ENCODE measurements around the gene DLGAP1.

The DLGAP1 gene

GRCh38 chr18:3810296-3810695, 644.8 kb downstream of the DLGAP1 start:
- DNase-seq (ENCODE audit: low read depth) = no peak

DNA sequence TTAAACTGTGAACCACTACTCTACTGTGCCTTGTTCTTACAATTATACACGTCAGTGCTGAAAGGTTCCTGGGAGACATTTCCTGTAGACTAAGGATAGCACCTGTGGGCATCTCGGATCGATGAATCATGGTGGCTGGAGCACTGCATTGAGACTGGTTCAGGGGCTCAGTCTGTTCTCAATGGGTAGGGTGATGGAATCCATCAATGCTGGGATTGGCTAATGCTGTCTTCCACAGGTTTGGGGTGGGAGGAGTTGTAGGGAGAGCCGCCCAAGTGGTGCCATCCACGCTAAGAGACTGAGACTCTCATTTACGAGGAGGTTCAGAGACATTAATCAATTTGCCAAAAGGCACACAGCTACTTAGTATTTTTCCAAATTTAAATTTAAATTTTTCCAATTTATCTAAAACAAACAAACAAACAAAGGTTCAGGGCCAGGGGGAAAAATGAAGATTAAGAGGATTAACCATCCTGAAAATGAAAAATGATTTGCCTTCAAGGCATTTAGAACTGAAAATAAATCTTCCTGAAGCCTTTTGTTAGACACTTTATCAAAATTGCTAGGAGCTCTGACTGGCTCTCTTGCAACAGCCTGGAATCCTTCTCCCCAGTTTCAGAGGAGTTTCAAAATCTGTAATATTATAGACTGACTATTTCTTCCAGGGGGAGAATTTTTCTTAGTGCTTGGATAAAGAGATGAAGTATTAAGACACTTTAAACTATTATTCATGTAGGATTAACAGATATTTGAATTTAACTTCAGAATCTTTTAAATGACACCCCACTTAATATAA, 645.9 kb downstream of the DLGAP1 start:
- no peak for DNase-seq (ENCODE audit: low read depth)

DNA sequence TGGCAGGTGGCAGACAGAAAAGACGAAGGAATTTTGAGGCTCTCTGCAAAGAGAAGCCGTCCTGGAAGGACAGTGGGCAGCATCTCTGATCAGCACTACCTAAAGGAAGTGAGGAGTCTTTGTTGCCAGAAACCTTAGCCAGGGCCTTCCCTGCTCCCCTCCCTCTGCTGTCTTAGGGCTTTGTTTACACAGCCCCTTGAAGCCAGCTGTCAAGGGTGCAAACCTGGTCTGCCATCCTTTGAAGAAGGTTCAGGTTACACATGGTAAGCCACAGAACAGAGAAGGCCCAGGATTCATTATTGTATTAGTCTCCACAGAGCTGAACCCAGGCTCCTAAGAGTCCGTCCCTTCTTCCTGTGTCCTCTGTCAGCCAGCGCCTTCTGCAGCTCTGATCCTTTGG, 648.5 kb downstream of the DLGAP1 start:
- no peak for DNase-seq (ENCODE audit: low read depth)

DNA sequence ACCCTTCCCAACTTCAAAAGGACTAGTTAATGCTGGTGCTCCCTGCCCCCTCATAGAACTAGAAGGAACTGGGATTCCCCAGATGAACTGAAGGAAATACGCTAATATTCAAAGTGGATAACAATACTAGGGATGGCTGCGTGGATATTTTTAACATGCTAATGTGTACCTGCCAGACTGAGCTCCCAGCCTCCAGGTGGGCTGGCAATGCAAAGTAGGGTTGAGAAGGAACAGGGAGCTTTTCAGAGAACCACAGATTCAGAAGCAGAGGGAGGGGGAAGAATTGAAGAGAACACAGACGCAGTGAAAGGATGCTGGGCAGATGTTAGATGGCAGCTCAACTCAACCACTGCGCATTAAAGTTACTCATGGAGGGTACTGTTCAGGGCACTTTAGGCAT, 650.8 kb downstream of the DLGAP1 start:
- DNase-seq (ENCODE audit: low read depth) = no peak

DNA sequence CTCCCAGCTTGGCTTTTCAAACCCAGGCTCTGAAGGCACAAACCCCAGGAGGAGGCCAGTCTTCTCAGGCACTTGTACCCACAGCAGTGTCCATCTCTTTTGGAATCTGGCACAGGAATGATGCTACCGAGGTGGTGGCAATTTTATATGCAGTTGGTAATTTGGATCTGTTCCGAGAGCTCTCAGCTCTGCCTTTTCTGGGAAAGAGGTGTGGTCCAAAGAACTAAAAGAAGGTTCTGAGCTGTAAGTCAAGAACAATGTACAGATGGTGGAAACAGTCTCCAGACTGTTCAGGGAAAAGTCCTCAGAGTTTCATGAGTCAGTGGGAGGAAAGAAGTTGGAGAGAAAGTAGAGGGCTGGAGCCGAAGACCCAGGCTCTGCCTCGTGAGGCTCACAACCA, 651.8 kb downstream of the DLGAP1 start:
- DNase-seq (ENCODE audit: low read depth) = no peak

DNA sequence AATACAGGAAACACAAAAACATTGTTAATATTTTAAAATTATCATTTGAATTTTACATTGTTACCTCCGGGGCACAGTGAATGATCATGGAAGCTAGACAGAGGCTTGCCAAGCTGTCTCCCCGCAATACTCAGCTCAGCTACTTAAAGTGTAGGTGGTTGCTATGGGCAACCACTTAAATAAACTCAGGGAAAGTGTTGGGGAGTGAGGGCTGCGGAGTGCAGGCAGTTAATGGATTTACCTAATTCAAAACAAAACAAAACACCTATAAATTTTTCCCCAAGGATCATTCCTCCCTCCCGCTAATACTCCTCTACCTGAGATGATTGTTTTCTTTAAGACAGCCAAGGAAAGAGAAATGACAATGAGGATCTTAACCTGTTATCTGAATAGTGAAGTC, 655.6 kb downstream of the DLGAP1 start:
- no peak for DNase-seq (ENCODE audit: low read depth)

- DNase-seq (ENCODE audit: low read depth) = no peak
These were observed 657.1 kb downstream of the DLGAP1 start for GRCh38 chr18:3798032-3798431.

DNA sequence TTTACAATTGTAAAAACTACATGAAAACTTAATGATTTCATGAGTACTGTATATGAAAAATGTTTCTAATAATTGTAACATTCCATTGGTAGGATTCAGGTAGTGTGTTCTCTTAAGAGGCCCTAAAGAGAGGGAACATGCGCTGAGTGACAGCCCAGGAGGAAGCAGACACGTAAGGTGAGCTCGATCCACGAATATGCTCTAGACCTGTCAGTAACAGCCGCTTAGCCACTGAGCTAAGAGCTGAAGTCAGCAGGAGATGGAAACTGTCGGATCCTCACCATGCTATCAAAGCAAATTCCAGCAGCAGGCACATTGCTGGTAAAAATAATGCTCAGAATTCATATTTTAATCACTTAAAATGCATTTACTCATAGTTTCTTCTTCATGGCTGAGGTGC, 658.7 kb downstream of the DLGAP1 start:
- no peak for DNase-seq (ENCODE audit: low read depth)

DNA sequence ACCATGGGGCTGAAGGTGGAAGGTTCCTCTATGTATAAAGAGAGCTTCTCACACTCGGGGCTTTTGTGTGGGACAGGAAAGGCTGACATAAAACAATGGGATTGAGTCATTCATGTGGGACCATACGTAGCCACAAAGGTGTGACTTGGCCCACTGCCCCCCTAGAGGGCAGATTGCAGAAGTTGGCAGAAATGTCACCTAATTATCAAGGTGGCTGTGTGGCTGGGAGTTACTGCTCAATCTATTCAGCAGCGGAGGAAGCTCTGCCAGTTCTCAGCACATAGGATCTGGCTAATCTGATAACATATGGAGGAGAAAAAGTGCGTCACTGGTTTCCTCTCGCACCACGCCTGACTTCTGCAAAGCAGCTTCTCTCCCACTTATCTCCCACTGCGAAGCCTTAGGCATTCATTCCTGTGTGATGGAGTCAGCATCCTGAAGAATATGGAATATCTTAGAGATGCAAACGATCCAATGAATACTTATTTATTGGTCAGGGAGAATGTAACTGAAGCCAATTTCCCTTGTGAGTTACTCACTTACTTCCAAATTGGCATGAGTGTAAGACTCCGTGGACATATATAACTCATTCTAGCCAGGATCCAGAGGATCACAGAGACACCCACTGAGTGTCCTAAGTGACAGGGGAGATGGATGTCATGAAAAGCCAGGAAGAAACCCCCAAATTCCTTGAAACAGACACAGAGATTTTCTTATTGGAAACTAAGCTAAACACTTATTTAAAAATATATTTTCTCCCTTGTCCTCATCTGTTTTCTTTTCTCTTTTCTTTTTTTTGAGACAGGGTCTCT, 660.4 kb downstream of the DLGAP1 start:
- peak; percentile 92 for DNase-seq (ENCODE audit: low read depth)

DNA sequence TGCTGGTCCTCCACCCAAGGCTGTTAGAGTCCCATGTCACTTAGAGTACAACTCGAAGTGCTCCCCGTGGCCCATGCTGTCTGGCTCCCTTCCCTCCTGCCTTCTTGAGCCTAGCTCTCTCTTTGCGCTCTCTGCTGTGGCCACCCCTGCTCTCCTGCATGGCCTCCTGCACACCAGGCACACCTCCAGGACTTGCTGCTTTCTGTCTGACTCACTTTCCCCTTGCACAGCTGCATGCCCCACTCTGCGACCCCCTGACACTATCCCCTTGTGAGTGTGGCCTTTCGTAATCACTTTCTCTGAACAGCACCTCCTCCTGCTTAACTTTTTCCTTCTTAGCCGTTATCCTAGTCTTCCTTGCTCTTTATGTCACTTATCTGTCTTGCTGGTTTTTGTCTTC, 661.6 kb downstream of the DLGAP1 start:
- DNase-seq (ENCODE audit: low read depth) = no peak

DNA sequence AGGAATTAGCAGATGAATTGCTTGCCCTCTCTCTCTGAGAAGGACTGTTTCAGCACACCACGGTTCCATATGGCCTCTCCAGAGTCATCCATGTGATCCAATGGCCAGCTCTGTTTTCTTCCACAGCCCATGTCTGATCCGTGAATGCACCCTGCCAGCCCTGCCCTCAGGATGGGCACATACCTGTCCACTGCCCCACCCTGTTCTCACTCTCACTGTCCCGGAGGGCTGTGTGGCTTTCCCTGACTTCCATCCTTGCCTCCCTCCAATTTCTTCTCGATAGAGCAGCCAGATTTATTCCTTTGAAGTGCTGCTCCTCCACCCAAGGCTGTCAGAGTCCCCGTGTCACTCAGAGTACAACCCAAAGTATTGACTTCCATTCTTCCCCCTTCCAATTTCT, 662.0 kb downstream of the DLGAP1 start:
- DNase-seq (ENCODE audit: low read depth) = no peak

GRCh38 chr18:3792711-3793110, 662.4 kb downstream of the DLGAP1 start:
- no peak for DNase-seq (ENCODE audit: low read depth)

GRCh38 chr18:3791238-3791637, 663.9 kb downstream of the DLGAP1 start:
- no peak for DNase-seq (ENCODE audit: low read depth)

GRCh38 chr18:3790703-3791102, 664.4 kb downstream of the DLGAP1 start:
- DNase-seq (ENCODE audit: low read depth) = no peak

DNA sequence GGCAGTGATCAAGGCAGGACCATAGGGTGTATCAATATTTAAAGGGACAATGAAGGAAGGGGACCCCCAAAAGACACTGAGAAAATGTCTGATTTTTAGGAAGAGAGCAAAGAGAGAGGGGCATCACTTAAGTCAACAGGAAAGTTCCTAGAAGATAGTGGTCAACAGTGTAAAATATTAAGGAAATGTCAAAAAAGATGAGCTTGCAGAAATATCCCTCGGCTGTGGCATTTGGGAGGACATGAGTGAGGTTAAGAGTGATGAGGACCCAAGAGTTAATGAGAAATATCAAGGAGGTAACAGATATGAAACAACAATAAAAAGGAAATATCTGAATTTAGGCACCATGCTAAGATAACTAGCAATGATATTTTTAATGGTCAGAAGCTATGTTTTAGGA, 665.6 kb downstream of the DLGAP1 start:
- no peak for DNase-seq (ENCODE audit: low read depth)

- no peak for DNase-seq (ENCODE audit: low read depth)
These were observed 670.2 kb downstream of the DLGAP1 start for GRCh38 chr18:3784949-3785348.

DNA sequence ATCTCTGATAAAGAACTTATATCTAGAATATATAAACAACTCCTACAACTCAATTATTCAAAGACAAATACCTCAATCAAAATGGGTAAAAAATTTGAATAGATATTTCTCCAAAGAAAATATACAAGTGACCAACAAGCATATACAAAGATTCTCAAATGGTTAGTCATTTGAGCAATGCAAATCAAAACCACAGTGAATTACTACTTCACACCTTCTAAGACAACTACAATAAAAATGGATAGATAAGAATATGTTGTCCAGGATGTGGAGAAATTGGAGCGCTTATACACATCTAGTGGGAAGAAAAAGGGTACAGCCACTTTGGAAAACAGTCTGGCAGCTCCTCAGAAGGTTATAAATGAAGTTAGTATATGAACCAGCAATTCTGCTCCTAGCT, 672.2 kb downstream of the DLGAP1 start:
- no peak for DNase-seq (ENCODE audit: low read depth)

DNA sequence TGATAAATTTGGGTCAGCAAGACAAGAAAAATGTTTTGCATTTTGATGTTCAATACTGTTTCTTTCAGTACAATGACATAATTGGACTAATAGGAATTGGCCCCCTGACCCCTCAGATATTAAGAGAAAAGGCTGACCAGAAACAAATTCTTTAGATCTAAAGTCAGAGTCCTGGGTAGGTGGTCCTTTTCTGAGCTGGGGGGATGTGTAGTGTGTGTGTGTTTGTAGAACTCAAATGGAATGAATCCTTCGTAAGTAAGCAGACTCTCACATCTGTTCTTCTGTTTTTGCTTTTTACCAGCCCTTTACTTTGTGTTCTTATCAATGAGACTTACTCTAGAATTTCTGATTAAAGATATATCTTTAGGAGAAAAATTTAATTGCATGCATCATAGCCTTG, 677.4 kb downstream of the DLGAP1 start:
- no peak for DNase-seq (ENCODE audit: low read depth)

DNA sequence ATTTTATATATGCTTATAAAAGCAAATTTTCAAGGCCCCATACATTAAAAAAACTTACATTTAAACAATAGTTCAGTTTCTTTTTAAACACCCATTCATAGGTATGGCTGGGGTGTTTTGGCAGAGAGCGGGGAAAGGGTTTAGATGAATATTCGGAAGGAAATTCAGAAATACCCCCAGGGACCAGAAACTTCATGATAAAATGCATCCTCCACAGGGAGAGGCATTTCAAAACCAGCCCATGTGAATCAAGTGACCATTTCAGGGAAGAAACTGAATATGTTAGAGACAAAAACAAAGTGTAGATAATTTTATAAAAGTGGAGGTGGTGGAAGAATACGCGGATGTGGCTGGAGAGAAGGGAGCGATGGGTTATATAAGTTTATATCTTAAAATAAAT, 678.0 kb downstream of the DLGAP1 start:
- DNase-seq (ENCODE audit: low read depth) = no peak

GRCh38 chr18:3775996-3776395, 679.1 kb downstream of the DLGAP1 start:
- no peak for DNase-seq (ENCODE audit: low read depth)

DNA sequence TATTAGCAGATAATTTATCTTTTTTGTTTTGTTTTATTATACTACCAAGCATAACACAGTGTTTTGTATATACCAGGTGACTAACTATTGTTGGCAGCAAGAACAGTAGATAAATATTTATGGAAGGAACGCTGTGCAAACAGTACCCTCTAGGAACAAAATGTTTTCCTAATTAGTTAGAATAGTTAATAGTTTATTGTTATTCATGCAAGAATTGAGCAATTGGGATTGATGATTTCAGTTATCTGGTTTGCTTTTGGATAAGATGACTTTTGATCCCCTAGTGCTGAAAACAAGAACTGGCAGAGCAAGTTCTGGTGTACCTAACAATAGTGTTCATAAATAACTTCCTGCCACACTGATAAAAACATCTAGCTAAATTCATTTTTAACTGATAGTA, 681.8 kb downstream of the DLGAP1 start:
- DNase-seq (ENCODE audit: low read depth) = no peak

GRCh38 chr18:3771121-3771971, 683.8 kb downstream of the DLGAP1 start:
- DNase-seq (ENCODE audit: low read depth) = peak; percentile 74

- no peak for DNase-seq (ENCODE audit: low read depth)
These were observed 693.8 kb downstream of the DLGAP1 start for GRCh38 chr18:3761266-3761665.

Measured in HS-27A (cell line).